HFFc6 (cell line): ENCODE data around the gene IFITM2. TPM values are rescaled to one million over a fixed set of nuclear protein-coding genes. Genes with fewer than 3 reads are reported as not detected.
"Not testable (repeated sequence)": the region's sequence is repeated elsewhere in the genome, so short reads cannot be mapped to it uniquely, and the experiment has no call there.

Source experiments
- DNase-seq: peaks from one replicate; pipeline ENCODE4 v3.0.0-alpha.2; 2018
- H3K27ac Mint-ChIP-seq: 2 replicates; pipeline ENCODE4 v1.8.0; 2020; ENCODE audit warnings: mild to moderate bottlenecking, mixed read lengths
- H3K27me3 Mint-ChIP-seq: 2 replicates; pipeline ENCODE4 v1.8.0; 2021; ENCODE audit warnings: mild to moderate bottlenecking, moderate library complexity, mixed read lengths; ENCODE audit not compliant: insufficient read depth
- H3K36me3 Mint-ChIP-seq: 2 replicates; pipeline ENCODE4 v1.8.0; 2021; ENCODE audit warnings: low read depth, mixed read lengths
- H3K4me1 Mint-ChIP-seq: 2 replicates; pipeline ENCODE4 v1.8.0; 2020; ENCODE audit warnings: low read depth, mixed read lengths
- H3K4me3 Mint-ChIP-seq: 2 replicates; pipeline ENCODE4 v1.8.0; 2020; ENCODE audit warnings: mild to moderate bottlenecking, moderate library complexity, mixed read lengths
- H3K9me3 Mint-ChIP-seq: 2 replicates; pipeline ENCODE4 v1.8.0; 2020; ENCODE audit warnings: mild to moderate bottlenecking, mixed read lengths
- total RNA-seq, 6 experiments: library from RNA; stranded (reverse); fragmentation: NEBNext Ultra II Directional; extraction: Animal tissue kit (Norgen Biotek cat#: 25700); gene quantifications; 2 replicates in 1 of 6; 3 replicates in 5 of 6; pipeline ENCODE4 v1.2.3, GENCODE V29; 2021
- TF ChIP-seq, protein P1 (sequence below): fragments of 200-600 bp; sonication (generic); IDR thresholded peaks from 2 replicates; pipeline ENCODE4 v1.5.0; 2021; ENCODE audit warnings: antibody characterized with exemption, mild to moderate bottlenecking

The IFITM2 gene
- total RNA-seq, 6 experiments from 2014 or later = 257 to 325 (median 291) TPM

DNA sequence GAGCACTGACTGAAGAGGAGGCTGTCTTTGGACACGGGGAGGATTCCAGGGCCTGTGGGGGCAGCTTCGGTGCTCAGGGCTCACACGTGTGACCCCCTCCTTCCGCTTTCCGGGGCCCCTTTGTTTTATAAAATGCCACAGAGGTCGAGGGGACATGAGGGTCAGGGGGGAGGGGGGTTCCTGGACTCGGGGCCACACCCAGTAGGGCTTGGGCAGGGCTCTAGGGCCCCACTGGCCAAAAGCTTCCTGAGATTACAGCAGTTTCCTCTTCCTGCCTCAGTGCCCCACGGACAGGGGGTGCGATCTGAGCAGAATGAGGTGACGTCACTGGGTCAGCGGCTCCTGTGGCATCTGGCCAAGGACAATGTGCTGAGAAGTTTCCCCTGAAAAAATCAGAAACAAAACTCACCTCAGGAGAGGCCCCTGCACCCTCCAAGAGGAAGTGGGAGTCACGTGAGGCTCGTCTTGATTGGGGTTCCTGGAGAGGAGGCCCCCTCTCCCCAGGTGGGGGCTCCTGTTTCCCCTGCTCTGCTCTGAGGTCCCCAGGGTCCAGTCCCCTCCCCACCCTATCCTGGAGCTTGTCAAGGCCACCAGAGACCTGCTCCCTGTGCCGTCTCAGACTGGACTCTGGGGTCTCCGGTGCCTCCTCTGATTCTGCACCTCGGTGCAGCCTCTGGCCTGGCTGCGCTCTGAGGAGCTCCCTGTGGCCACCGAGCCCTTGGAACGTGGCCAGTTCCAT lies 19.4 kb downstream of the IFITM2 start:
- peaks cover 2% of the 10 kb centered on the region; the same call in 1 of the 2 replicates for H3K27me3 Mint-ChIP-seq
- DNase-seq = no peak
- no peaks in the 10 kb centered on the region for H3K36me3 Mint-ChIP-seq
- H3K4me3 Mint-ChIP-seq = no peak overlapping the region
- peaks cover 24% of the 10 kb centered on the region for H3K4me1 Mint-ChIP-seq
- H3K9me3 Mint-ChIP-seq = no peaks in the 10 kb centered on the region
- H3K27ac Mint-ChIP-seq = peak overlapping the region; percentile 55
- TF ChIP-seq, protein P1, sequence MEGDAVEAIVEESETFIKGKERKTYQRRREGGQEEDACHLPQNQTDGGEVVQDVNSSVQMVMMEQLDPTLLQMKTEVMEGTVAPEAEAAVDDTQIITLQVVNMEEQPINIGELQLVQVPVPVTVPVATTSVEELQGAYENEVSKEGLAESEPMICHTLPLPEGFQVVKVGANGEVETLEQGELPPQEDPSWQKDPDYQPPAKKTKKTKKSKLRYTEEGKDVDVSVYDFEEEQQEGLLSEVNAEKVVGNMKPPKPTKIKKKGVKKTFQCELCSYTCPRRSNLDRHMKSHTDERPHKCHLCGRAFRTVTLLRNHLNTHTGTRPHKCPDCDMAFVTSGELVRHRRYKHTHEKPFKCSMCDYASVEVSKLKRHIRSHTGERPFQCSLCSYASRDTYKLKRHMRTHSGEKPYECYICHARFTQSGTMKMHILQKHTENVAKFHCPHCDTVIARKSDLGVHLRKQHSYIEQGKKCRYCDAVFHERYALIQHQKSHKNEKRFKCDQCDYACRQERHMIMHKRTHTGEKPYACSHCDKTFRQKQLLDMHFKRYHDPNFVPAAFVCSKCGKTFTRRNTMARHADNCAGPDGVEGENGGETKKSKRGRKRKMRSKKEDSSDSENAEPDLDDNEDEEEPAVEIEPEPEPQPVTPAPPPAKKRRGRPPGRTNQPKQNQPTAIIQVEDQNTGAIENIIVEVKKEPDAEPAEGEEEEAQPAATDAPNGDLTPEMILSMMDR = no peak

DNA sequence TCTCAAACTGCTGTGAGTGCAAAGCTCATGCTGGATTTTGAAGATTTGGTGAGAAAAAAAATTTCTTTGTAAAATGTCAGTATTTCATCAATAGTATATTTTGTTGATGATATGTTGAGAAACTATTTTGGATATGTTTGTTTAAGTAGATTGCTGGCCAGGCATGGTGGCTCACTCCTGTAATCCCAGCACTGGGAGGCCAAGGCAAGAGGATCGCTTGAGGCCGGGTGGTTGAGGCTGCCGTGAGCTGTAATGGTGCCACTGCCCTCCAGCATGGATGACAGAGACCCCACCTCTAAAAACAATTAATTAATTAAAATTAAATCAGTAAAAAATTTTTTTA lies 19.9 kb downstream of the IFITM2 start:
- DNase-seq = no peak
- Mint-ChIP-seq H3K27me3 (peaks cover 2% of the 10 kb centered on the region; the same call in 1 of the 2 replicates), H3K36me3 (no peaks in the 10 kb centered on the region), H3K4me1 (peaks cover 24% of the 10 kb centered on the region), H3K9me3 (no peaks in the 10 kb centered on the region), H3K4me3 (no peak overlapping the region), H3K27ac (peak overlapping the region; percentile 55; the same call in 1 of the 2 replicates)
- TF ChIP-seq, protein P1 = no peak

DNA sequence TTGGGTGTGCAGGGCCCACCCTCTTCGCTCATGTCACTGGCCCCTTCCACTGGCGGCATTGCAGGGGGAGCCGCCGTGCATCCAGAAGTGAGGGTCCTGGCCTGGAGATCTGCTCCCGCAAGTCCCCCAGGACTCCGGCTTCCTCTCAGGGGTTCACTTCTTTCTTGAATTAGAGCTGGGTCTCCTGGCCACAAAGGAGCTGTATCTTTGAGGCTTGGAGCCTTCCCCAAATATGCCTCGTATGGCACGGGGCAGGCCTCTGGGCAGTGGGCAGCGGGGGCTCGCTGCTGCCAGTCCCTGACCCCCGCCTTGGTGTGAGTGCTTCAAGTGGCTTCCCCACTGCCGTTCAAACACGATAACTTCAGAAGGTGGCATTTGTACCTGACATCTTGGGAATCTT lies 20.4 kb downstream of the IFITM2 start:
- H3K9me3 Mint-ChIP-seq = no peaks in the 10 kb centered on the region
- H3K4me3 Mint-ChIP-seq = no peak overlapping the region
- no peak for DNase-seq
- peaks cover 2% of the 10 kb centered on the region; the same call in 1 of the 2 replicates for H3K27me3 Mint-ChIP-seq
- H3K27ac Mint-ChIP-seq = no peak overlapping the region
- no peaks in the 10 kb centered on the region for H3K36me3 Mint-ChIP-seq
- TF ChIP-seq, protein P1 = no peak
- H3K4me1 Mint-ChIP-seq = peaks cover 24% of the 10 kb centered on the region

DNA sequence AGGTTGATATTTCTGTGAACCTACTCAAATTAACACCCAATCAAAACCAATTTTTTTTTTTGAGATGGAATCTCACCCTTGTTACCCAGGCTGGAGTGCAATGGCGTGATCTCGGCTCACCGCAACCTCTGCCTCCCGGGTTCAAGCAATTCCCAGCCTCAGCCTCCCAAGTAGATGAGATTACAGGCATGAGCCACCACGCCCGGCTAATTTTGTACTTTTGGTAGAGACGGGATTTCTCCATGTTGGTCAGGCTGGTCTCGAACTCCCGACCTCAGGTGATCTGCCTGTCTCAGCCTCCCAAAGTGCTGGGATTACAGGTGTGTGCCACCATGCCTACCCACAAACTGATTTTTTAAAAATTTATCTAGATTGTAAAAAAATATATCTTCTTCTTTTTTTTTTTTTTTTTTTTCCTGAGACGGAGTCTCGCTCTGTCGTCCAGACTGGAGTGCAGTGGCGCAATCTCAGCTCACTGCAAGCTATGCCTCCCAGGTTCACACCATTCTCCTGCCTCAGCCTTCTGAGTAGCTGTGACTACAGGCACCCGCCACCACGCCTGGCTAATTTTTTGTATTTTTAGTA lies 21.0 kb downstream of the IFITM2 start:
- H3K27me3 Mint-ChIP-seq = not testable (repeated sequence)

DNA sequence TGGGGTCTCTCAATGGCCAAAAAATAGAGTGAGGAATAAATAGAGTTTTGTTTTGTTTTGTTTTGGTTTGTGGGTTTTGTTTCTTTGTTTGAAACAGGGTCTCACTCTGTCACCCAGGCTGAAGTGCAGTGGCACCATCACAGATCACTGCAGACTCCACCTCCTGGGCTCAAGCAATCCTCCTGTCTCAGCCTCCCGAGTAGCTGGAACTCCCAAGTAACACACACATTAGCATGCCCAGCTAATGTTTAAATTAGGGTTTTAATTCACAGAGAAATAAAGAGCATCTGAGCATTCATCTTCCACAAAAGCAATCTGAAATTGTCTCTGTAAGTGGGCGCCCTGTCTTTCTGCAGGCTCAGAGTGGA lies 22.3 kb downstream of the IFITM2 start:
- TF ChIP-seq, protein P1 = no peak
- no peaks in the 10 kb centered on the region for H3K9me3 Mint-ChIP-seq
- peaks cover 4% of the 10 kb centered on the region for H3K27me3 Mint-ChIP-seq

More for the DNA sequence above, 21.0 kb downstream of the IFITM2 start:
- DNase-seq, H3K9me3 Mint-ChIP-seq, H3K27ac Mint-ChIP-seq, H3K36me3 Mint-ChIP-seq, H3K4me3 Mint-ChIP-seq: not testable (repeated sequence)
- H3K4me1 Mint-ChIP-seq = peaks cover 24% of the 10 kb centered on the region

DNA sequence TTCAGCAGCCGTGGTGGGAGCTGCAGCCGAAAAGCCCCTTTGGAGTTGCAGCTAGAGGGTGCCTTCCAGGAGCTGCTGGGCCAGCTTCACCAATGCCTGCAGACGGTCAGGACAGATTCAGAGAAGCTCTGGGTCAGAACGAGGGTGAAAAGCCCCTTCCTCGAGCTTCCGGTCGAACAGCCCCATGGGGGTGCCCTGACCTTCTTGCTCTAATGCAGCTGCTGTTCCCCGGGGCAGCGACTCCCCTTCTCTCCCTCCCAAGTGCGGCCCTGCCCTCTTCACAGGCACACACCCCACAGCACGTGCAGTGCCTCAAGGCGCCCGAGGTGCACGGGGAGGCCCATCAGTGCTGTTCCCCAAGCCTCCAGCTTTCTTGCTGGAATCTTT lies 22.7 kb downstream of the IFITM2 start:
- no peak for DNase-seq
- Mint-ChIP-seq H3K9me3 (no peaks in the 10 kb centered on the region), H3K4me3 (no peak overlapping the region), H3K36me3 (no peaks in the 10 kb centered on the region), H3K27me3 (peaks cover 4% of the 10 kb centered on the region), H3K27ac (no peak overlapping the region), H3K4me1 (peaks cover 12% of the 10 kb centered on the region)
- TF ChIP-seq, protein P1 = no peak

More for the DNA sequence above, 22.3 kb downstream of the IFITM2 start:
- Mint-ChIP-seq H3K27ac (no peak overlapping the region), H3K4me1 (peaks cover 14% of the 10 kb centered on the region), H3K4me3 (no peak overlapping the region), H3K36me3 (no peaks in the 10 kb centered on the region)
- DNase-seq = no peak
